A549 (cell line): ENCODE data around the gene ZNF213. TPM values are rescaled to one million over a fixed set of nuclear protein-coding genes. Genes with fewer than 3 reads are reported as not detected.
"Not testable (repeated sequence)": the region's sequence is repeated elsewhere in the genome, so short reads cannot be mapped to it uniquely, and the experiment has no call there.

Experiments used
- ATAC-seq, 2 experiments: fragments of 200-7000 bp in 1 of 2; fragments of >200 bp in 1 of 2; cut with Nextera tagmentation in 1 of 2; cut with Tn5 transposase in 1 of 2; 3 replicates each; pipeline versions ENCODE4 v1.8.0 to v1.9.1; 2018 to 2020; ENCODE audit warnings: mild to moderate bottlenecking in 1 of 2, moderate library complexity in 1 of 2
- CTCF ChIA-PET: fragments of 300-600 bp; sonication (Branson Sonifier 250); formaldehyde crosslinking; extraction: SDS; loops from one replicate; lab custom pipeline; 2021; ENCODE audit warnings: antibody characterized with exemption, inconsistent platforms; lab: Yijun Ruan, JAX
- POLR2A ChIA-PET: fragments of 350-600 bp; formaldehyde crosslinking; extraction: SDS; loops from one replicate; lab custom pipeline; 2021; ENCODE audit warnings: antibody characterized with exemption, inconsistent platforms; lab: Yijun Ruan, JAX
- DNase-seq, 2 experiments: peaks; one replicate each; pipeline versions ENCODE4 v3.0.0 to v3.0.0-alpha.2; 2011 to 2016; ENCODE audit warnings: low read depth in 1 of 2, low spot score in 1 of 2
- FAIRE-seq: peaks from 2 replicates; lab custom pipeline; 2011; peaks lifted over from hg19 to GRCh38; lab: Jason Lieb, UNC
- H3K27ac ChIP-seq, 2 experiments: fragments of >200 bp; sonication (Bioruptor Twin); formaldehyde crosslinking; 3 replicates each; pipeline ENCODE4 v1.5.1; 2016 to 2017
- H3K4me1 ChIP-seq: fragments of >200 bp; sonication (Bioruptor Twin); formaldehyde crosslinking; 3 replicates; pipeline ENCODE4 v1.6.1; 2016
- H3K4me2 ChIP-seq: fragments of >200 bp; sonication (Bioruptor Twin); formaldehyde crosslinking; 3 replicates; pipeline ENCODE4 v1.6.1; 2016
- H3K4me3 ChIP-seq: fragments of >200 bp; sonication (Bioruptor Twin); formaldehyde crosslinking; 3 replicates; pipeline ENCODE4 v1.5.1; 2016
- H3K9me3 ChIP-seq: fragments of >200 bp; sonication (Bioruptor Twin); formaldehyde crosslinking; 3 replicates; pipeline ENCODE4 v1.6.1; 2016
- CHD2 ChIP-seq: fragments of 150-350 bp; IDR thresholded peaks from 2 replicates; pipeline ENCODE4 v1.6.1; 2014; ENCODE audit warnings: low read length; ENCODE audit not compliant: partially characterized antibody
- FOSL2 ChIP-seq, 2 experiments: fragments of 450-650 bp in 1 of 2; fragments of >200 bp in 1 of 2; sonication (Bioruptor Twin) in 1 of 2; formaldehyde crosslinking; IDR thresholded peaks; 2 replicates each; pipeline versions ENCODE4 v1.5.0 to v1.6.1; 2016 to 2020; ENCODE audit warnings: mild to moderate bottlenecking in 1 of 2, moderate library complexity in 1 of 2
- FOXS1 ChIP-seq: fragments of 250-450 bp; sonication (Bioruptor Pico); IDR thresholded peaks from 2 replicates; pipeline ENCODE4 v1.5.0; 2020; ENCODE audit warnings: mild to moderate bottlenecking, moderate library complexity
- HDAC2 ChIP-seq: fragments of 200-600 bp; sonication (generic); IDR thresholded peaks from 2 replicates; pipeline ENCODE4 v1.6.1; 2016
- HOXB5 ChIP-seq: fragments of 250-450 bp; sonication (Bioruptor Pico); IDR thresholded peaks from 2 replicates; pipeline ENCODE4 v1.5.0; 2020; ENCODE audit warnings: mild to moderate bottlenecking, moderate library complexity
- MAX ChIP-seq: IDR thresholded peaks from 2 replicates; pipeline ENCODE4 v1.6.1; 2012
- NPAS2 ChIP-seq: fragments of 250-450 bp; sonication (Bioruptor Pico); IDR thresholded peaks from 2 replicates; pipeline ENCODE4 v1.8.0; 2022; ENCODE audit warnings: mild to moderate bottlenecking, moderate library complexity, borderline replicate concordance
- PBX3 ChIP-seq: IDR thresholded peaks from 2 replicates; pipeline ENCODE4 v1.6.1; 2012
- RAD21 ChIP-seq, 2 experiments: fragments of >200 bp in 1 of 2; sonication (Bioruptor Twin) in 1 of 2; formaldehyde crosslinking in 1 of 2; IDR thresholded peaks in 1 of 2; conservative IDR thresholded peaks in 1 of 2; 2 replicates in 1 of 2; 3 replicates in 1 of 2; pipeline ENCODE4 v1.6.1; 2012 to 2018; ENCODE audit warnings: inconsistent platforms in 1 of 2
- TFCP2L1 ChIP-seq: fragments of 250-450 bp; sonication (Bioruptor Pico); IDR thresholded peaks from 2 replicates; pipeline ENCODE4 v1.5.0; 2021; ENCODE audit warnings: mild to moderate bottlenecking
- USF2 ChIP-seq: fragments of 450-650 bp; IDR thresholded peaks from 2 replicates; pipeline ENCODE4 v1.6.1; 2014; ENCODE audit warnings: antibody characterized with exemption
- WGBS: methylation state at CpG from one replicate; pipeline ENCODE4 v1.1.6; 2017; ENCODE audit errors: missing lambda C conversion rate; 5-methylcytosine and 5-hydroxymethylcytosine counted together
- polyA plus RNA-seq, 4 experiments: library from polyadenylated mRNA; depleted of rRNA in 3 of 4; stranded (reverse); fragments of >200 nt; fragmentation: RNase III in 1 of 4; extraction: RNeasy Plus Mini Kit Qiagen cat#74134 plus additional on column Dnase treatment in 1 of 4; gene quantifications; 2 replicates in 3 of 4; 3 replicates in 1 of 4; pipeline ENCODE4 v1.2.3, GENCODE V29; 2011 to 2017
- TF ChIP-seq, protein P1 (sequence below): fragments of 250-450 bp; sonication (Bioruptor Pico); IDR thresholded peaks from 2 replicates; pipeline ENCODE4 v1.5.0; 2021; ENCODE audit warnings: mild to moderate bottlenecking, moderate library complexity, borderline replicate concordance
- TF ChIP-seq, protein P2 (sequence below): fragments of 150-350 bp; IDR thresholded peaks from 2 replicates; pipeline ENCODE4 v1.6.1; 2014; ENCODE audit warnings: low read depth, mild to moderate bottlenecking, low read length
- TF ChIP-seq, protein P3 (sequence below): fragments of 250-450 bp; sonication (Bioruptor Pico); IDR thresholded peaks from 2 replicates; pipeline ENCODE4 v1.5.0; 2020; ENCODE audit warnings: low read depth, mild to moderate bottlenecking, moderate library complexity
- TF ChIP-seq, protein P4 (sequence below): IDR thresholded peaks from 2 replicates; pipeline ENCODE4 v1.6.1; 2012; ENCODE audit warnings: low read depth, borderline replicate concordance

ZNF213 gene
- polyA plus RNA-seq, 2 of the 4 experiments (the other 2 are of a cell fraction): 0.72 to 6.1 TPM

- Histone ChIP-seq H3K9me3 (no peaks in the 10 kb centered on the region), H3K4me3 (peak overlapping the region; percentile 26; the same call in 1 of the 3 replicates), H3K4me2 (peak overlapping the region; percentile 90), H3K27ac (peak overlapping the region; percentile 76 to 81), H3K4me1 (peaks cover 3% of the 10 kb centered on the region; the same call in 2 of the 3 replicates)
- FAIRE-seq: no peak
- DNase-seq: no peak
- ChIA-PET POLR2A (no interaction called here), CTCF (interaction anchor here (0.9 to 2.4 kb wide), 13 partner anchors 9 to 127 kb away, joined by 3 to 18 read pairs (median 7); no protein-coding TSS in a partner anchor)
- WGBS: 76% methylated on average over 12 of the region's 12 CpGs
- peak; percentile 34; the same call in 1 of the 2 replicates for TF ChIP-seq USF2
- TF ChIP-seq MAX: no peak
- TF ChIP-seq NPAS2 (CRISPR knock-in tag): no peak
- TF ChIP-seq TFCP2L1 (CRISPR knock-in tag): no peak
- TF ChIP-seq PBX3: no peak
- TF ChIP-seq RAD21 (conservative IDR thresholded peaks at IDR 0.05 in 1 of 2, IDR thresholded peaks at IDR 0.05 in 1 of 2): no peak
- ATAC-seq: no peak
Measured at GRCh38 chr16:3165111-3165822, 30.4 kb downstream of the ZNF213 start.

- POLR2A ChIA-PET: no interaction called here
- TF ChIP-seq TFCP2L1 (CRISPR knock-in tag) (no peak), HOXB5 (no peak), CHD2 (no peak), FOXS1 (CRISPR knock-in tag) (no peak), HDAC2 (no peak), FOSL2 (IDR thresholded peaks at IDR 0.05) (no peak), FOSL2 (CRISPR knock-in tag; IDR thresholded peaks at IDR 0.05) (no peak)
- TF ChIP-seq, protein P1, sequence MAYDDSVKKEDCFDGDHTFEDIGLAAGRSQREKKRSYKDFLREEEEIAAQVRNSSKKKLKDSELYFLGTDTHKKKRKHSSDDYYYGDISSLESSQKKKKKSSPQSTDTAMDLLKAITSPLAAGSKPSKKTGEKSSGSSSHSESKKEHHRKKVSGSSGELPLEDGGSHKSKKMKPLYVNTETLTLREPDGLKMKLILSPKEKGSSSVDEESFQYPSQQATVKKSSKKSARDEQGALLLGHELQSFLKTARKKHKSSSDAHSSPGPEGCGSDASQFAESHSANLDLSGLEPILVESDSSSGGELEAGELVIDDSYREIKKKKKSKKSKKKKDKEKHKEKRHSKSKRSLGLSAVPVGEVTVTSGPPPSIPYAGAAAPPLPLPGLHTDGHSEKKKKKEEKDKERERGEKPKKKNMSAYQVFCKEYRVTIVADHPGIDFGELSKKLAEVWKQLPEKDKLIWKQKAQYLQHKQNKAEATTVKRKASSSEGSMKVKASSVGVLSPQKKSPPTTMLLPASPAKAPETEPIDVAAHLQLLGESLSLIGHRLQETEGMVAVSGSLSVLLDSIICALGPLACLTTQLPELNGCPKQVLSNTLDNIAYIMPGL: no peak
- TF ChIP-seq, protein P2, sequence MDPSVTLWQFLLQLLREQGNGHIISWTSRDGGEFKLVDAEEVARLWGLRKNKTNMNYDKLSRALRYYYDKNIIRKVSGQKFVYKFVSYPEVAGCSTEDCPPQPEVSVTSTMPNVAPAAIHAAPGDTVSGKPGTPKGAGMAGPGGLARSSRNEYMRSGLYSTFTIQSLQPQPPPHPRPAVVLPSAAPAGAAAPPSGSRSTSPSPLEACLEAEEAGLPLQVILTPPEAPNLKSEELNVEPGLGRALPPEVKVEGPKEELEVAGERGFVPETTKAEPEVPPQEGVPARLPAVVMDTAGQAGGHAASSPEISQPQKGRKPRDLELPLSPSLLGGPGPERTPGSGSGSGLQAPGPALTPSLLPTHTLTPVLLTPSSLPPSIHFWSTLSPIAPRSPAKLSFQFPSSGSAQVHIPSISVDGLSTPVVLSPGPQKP: no peak
- TF ChIP-seq, protein P3, sequence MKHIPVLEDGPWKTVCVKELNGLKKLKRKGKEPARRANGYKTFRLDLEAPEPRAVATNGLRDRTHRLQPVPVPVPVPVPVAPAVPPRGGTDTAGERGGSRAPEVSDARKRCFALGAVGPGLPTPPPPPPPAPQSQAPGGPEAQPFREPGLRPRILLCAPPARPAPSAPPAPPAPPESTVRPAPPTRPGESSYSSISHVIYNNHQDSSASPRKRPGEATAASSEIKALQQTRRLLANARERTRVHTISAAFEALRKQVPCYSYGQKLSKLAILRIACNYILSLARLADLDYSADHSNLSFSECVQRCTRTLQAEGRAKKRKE (CRISPR knock-in tag): no peak
- TF ChIP-seq, protein P4, sequence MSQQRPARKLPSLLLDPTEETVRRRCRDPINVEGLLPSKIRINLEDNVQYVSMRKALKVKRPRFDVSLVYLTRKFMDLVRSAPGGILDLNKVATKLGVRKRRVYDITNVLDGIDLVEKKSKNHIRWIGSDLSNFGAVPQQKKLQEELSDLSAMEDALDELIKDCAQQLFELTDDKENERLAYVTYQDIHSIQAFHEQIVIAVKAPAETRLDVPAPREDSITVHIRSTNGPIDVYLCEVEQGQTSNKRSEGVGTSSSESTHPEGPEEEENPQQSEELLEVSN: no peak
- no peak overlapping the region for H3K4me2 ChIP-seq
- DNase-seq: no peak
- no peak for ATAC-seq
- H3K9me3 ChIP-seq: no peaks in the 10 kb centered on the region
- H3K27ac ChIP-seq: no peak overlapping the region
- no peak overlapping the region for H3K4me3 ChIP-seq
- CTCF ChIA-PET: interaction anchor here (0.6 to 2.4 kb wide), 11 partner anchors 8 to 106 kb away, joined by 3 to 18 read pairs (median 7); no protein-coding TSS in a partner anchor
- H3K4me1 ChIP-seq: peaks cover 3% of the 10 kb centered on the region; the same call in 2 of the 3 replicates
- no peak for FAIRE-seq
- 0% methylated on average over 1 of the region's 1 CpG for WGBS
Measured at GRCh38 chr16:3166505-3166886, 31.7 kb downstream of the ZNF213 start.

GRCh38 chr16:3168729-3169128, 33.9 kb downstream of the ZNF213 start:
- not testable (repeated sequence) for H3K4me3 ChIP-seq, H3K4me2 ChIP-seq, H3K9me3 ChIP-seq, ATAC-seq, FAIRE-seq, H3K27ac ChIP-seq, DNase-seq
- ChIA-PET POLR2A (interaction anchor here (1.5 kb wide), 1 partner anchor 18 kb away, joined by 3 read pairs; no protein-coding TSS in a partner anchor), CTCF (interaction anchor here (0.8 to 4.0 kb wide), 8 partner anchors 8 to 40 kb away, joined by 4 to 19 read pairs (median 8); no protein-coding TSS in a partner anchor)
- H3K4me1 ChIP-seq: peaks cover 15% of the 10 kb centered on the region; the same call in 2 of the 3 replicates
- 75% methylated on average over 7 of the region's 7 CpGs for WGBS
